ENCODE measurements around the gene TLR8.

DNA sequence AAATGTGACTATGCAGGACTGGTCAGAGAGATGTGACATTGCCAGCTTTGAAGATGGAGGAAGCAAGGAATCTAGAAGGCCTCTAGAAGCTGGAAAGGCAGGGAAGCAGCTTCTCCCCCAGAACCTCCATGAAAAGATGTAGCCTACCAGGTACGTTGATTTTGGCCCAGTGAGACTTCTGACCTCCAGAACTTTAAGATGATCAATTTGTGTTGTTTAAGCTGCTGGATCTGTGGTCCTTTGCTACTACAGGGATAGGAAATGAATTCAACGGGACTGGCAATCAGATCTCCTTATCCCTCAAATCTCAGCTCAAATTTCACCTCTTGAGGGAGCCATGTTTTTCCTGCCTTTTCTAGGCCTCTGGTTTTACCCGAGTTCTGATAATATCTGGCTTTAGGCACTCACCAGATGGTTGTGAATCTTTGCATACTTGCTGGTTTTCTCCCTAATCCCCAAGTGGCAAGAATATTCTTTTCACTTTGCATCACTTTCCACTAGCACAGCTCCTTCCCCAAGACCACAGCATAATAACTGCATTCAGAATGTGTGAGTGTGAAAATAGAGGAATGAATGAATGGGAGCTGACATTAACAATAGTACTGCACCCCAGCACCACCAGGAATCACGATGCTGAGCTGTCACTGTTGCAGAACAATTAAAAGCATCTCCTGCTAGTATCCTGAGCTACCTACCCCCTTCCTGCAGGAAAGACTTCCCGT, 42.9 kb downstream of the TLR8 start:
- TF ChIP-seq MAFK (IDR thresholded peaks at IDR 0.05; ENCODE audit: low read depth, low read length) (no peak), POLR2A (IDR thresholded peaks at IDR 0.05; ENCODE audit: low read depth, low read length) (no peak), RAD21 (IDR thresholded peaks at IDR 0.05; ENCODE audit: low read length) (no peak)
- TF ChIP-seq, protein P1, sequence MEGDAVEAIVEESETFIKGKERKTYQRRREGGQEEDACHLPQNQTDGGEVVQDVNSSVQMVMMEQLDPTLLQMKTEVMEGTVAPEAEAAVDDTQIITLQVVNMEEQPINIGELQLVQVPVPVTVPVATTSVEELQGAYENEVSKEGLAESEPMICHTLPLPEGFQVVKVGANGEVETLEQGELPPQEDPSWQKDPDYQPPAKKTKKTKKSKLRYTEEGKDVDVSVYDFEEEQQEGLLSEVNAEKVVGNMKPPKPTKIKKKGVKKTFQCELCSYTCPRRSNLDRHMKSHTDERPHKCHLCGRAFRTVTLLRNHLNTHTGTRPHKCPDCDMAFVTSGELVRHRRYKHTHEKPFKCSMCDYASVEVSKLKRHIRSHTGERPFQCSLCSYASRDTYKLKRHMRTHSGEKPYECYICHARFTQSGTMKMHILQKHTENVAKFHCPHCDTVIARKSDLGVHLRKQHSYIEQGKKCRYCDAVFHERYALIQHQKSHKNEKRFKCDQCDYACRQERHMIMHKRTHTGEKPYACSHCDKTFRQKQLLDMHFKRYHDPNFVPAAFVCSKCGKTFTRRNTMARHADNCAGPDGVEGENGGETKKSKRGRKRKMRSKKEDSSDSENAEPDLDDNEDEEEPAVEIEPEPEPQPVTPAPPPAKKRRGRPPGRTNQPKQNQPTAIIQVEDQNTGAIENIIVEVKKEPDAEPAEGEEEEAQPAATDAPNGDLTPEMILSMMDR (conservative IDR thresholded peaks at IDR 0.05; ENCODE audit: low read depth, low read length) = no peak

Measured in IMR-90 (cell line).